H1 (cell line): ENCODE results near the gene ASAP3. TPM values are rescaled to one million over a fixed set of nuclear protein-coding genes. Genes with fewer than 3 reads are reported as not detected.

ENCODE experiments used
- CTCF ChIA-PET: fragments of 300-600 bp; sonication (Branson Sonifier 250); formaldehyde crosslinking; loops from one replicate; lab custom pipeline; 2021; ENCODE audit not compliant: partially characterized antibody; lab: Charles Lee
- POLR2A ChIA-PET: fragments of 300-600 bp; sonication (Branson Sonifier 250); formaldehyde crosslinking; loops from one replicate; lab custom pipeline; 2021; ENCODE audit warnings: inconsistent platforms; ENCODE audit not compliant: partially characterized antibody; lab: Charles Lee
- DNase-seq, 2 experiments: peaks; one replicate each; pipeline versions ENCODE4 v3.0.0 to v3.0.0-alpha.2; 2010 to 2022; ENCODE audit warnings: low spot score in 2 of 2, low read depth in 1 of 2, mixed read lengths in 1 of 2
- FAIRE-seq: peaks from 2 replicates; lab custom pipeline; 2011; peaks lifted over from hg19 to GRCh38; lab: Jason Lieb, UNC
- H2AFZ ChIP-seq: 2 replicates; pipeline ENCODE4 v1.8.1; 2012; ENCODE audit warnings: low read length, inconsistent platforms
- H2AK5ac ChIP-seq: 2 replicates; pipeline ENCODE4 v1.6.1; 2013; ENCODE audit warnings: low read depth, low read length
- H2BK120ac ChIP-seq: replicated peaks from 2 replicates; pipeline ENCODE3; 2013; ENCODE audit warnings: low read depth, low read length, inconsistent platforms
- H2BK12ac ChIP-seq: 2 replicates; pipeline ENCODE4 v1.6.1; 2013; ENCODE audit warnings: low read depth, low read length
- H2BK15ac ChIP-seq: 2 replicates; pipeline ENCODE4 v1.6.1; 2013; ENCODE audit warnings: low read length
- H2BK20ac ChIP-seq: 2 replicates; pipeline ENCODE4 v1.6.1; 2013; ENCODE audit warnings: low read length
- H2BK5ac ChIP-seq: 2 replicates; pipeline ENCODE4 v1.6.1; 2013; ENCODE audit warnings: low read depth, low read length
- H3K14ac ChIP-seq: 2 replicates; pipeline ENCODE4 v1.6.1; 2013; ENCODE audit warnings: inconsistent platforms; ENCODE audit not compliant: insufficient read length
- H3K18ac ChIP-seq: 2 replicates; pipeline ENCODE4 v1.6.1; 2013; ENCODE audit warnings: low read length; ENCODE audit errors: extremely low read depth
- H3K23ac ChIP-seq: 2 replicates; pipeline ENCODE4 v1.6.1; 2013; ENCODE audit warnings: inconsistent platforms; ENCODE audit not compliant: insufficient read length
- H3K23me2 ChIP-seq: 2 replicates; pipeline ENCODE4 v1.6.1; 2013; ENCODE audit warnings: low read depth, low read length
- H3K27ac ChIP-seq: 2 replicates; pipeline ENCODE4 v1.6.1; 2011; ENCODE audit warnings: low read depth, low read length, inconsistent platforms
- H3K27me3 ChIP-seq, 4 experiments: replicated peaks in 1 of 4; 1 replicate in 1 of 4; 2 replicates in 3 of 4; pipeline versions ENCODE4 v1.6.1 to v1.8.1; 2011 to 2013; ENCODE audit warnings: low read length in 3 of 4, mild to moderate bottlenecking in 3 of 4, inconsistent platforms in 2 of 4, mixed read lengths in 2 of 4, moderate library complexity in 1 of 4; ENCODE audit not compliant: control insufficient read depth in 3 of 4, insufficient read depth in 3 of 4; ENCODE audit errors: extremely low read depth in 1 of 4
- H3K36me3 ChIP-seq, 4 experiments: 2 replicates each; pipeline versions ENCODE4 v1.6.1 to v1.8.1; 2011 to 2013; ENCODE audit warnings: mild to moderate bottlenecking in 4 of 4, low read length in 3 of 4, moderate library complexity in 2 of 4, control low read depth in 1 of 4, inconsistent platforms in 1 of 4; ENCODE audit not compliant: insufficient read depth in 4 of 4, control insufficient read depth in 2 of 4
- H3K4ac ChIP-seq: replicated peaks from 2 replicates; pipeline ENCODE3; 2013; ENCODE audit warnings: low read length, low read depth, mixed read lengths, inconsistent platforms; ENCODE audit not compliant: insufficient read length
- H3K4me1 ChIP-seq, 4 experiments: replicated peaks in 1 of 4; 1 replicate in 1 of 4; 2 replicates in 3 of 4; pipeline versions ENCODE4 v1.6.1 to v1.8.1; 2011 to 2013; ENCODE audit warnings: low read length in 3 of 4, inconsistent platforms in 2 of 4, mixed read lengths in 1 of 4; ENCODE audit not compliant: insufficient read depth in 4 of 4, control insufficient read depth in 3 of 4
- H3K4me2 ChIP-seq, 2 experiments: 2 replicates each; pipeline versions ENCODE4 v1.6.1 to v1.8.1; 2011 to 2013; ENCODE audit warnings: low read depth in 2 of 2, low read length in 2 of 2, control low read depth in 1 of 2, inconsistent platforms in 1 of 2, mild to moderate bottlenecking in 1 of 2; ENCODE audit not compliant: insufficient read depth in 1 of 2
- H3K4me3 ChIP-seq, 4 experiments: fragments of 200-600, 300-600 bp in 1 of 4; sonication (generic), shearing (Covaris generic), sonication (Bioruptor Twin) in 1 of 4; 2 replicates each; pipeline versions ENCODE4 v1.5.1 to v1.8.1; 2011 to 2016; ENCODE audit warnings: low read length in 4 of 4, low read depth in 3 of 4, control low read depth in 2 of 4, inconsistent platforms in 2 of 4, mild to moderate bottlenecking in 2 of 4, mixed read lengths in 1 of 4, moderate library complexity in 1 of 4; ENCODE audit not compliant: insufficient read depth in 2 of 4; ENCODE audit errors: extremely low read depth in 1 of 4
- H3K56ac ChIP-seq: replicated peaks from 2 replicates; pipeline ENCODE3; 2013; ENCODE audit warnings: low read depth, mild to moderate bottlenecking, mixed read lengths, low read length, inconsistent platforms; ENCODE audit not compliant: insufficient read length
- H3K79me1 ChIP-seq: 2 replicates; pipeline ENCODE4 v1.6.1; 2013; ENCODE audit warnings: low read depth, low read length, control low read depth
- H3K79me2 ChIP-seq, 2 experiments: 2 replicates each; pipeline versions ENCODE4 v1.6.1 to v1.8.1; 2012 to 2013; ENCODE audit warnings: low read length in 2 of 2, mild to moderate bottlenecking in 2 of 2, inconsistent platforms in 1 of 2; ENCODE audit not compliant: insufficient read depth in 2 of 2, control insufficient read depth in 1 of 2
- H3K9ac ChIP-seq, 4 experiments: replicated peaks in 1 of 4; 1 replicate in 1 of 4; 2 replicates in 3 of 4; pipeline versions ENCODE4 v1.6.1 to v1.8.1; 2011 to 2013; ENCODE audit warnings: low read depth in 3 of 4, low read length in 3 of 4, control low read depth in 2 of 4, mild to moderate bottlenecking in 2 of 4, moderate library complexity in 2 of 4, inconsistent platforms in 1 of 4; ENCODE audit errors: extremely low read depth in 1 of 4
- H3K9me3 ChIP-seq, 2 experiments: 2 replicates each; pipeline versions ENCODE4 v1.6.1 to v1.8.1; 2012 to 2013; ENCODE audit warnings: mild to moderate bottlenecking in 2 of 2, moderate library complexity in 2 of 2, control low read depth in 1 of 2, inconsistent platforms in 1 of 2, low read depth in 1 of 2, low read length in 1 of 2, mixed read lengths in 1 of 2; ENCODE audit not compliant: insufficient read depth in 2 of 2
- H4K20me1 ChIP-seq, 2 experiments: replicated peaks in 1 of 2; 2 replicates each; pipeline versions ENCODE3 to v1.8.1; 2011 to 2013; ENCODE audit warnings: inconsistent platforms in 2 of 2, low read length in 2 of 2, mild to moderate bottlenecking in 1 of 2; ENCODE audit not compliant: insufficient read depth in 2 of 2, control insufficient read depth in 1 of 2
- H4K5ac ChIP-seq: 2 replicates; pipeline ENCODE4 v1.6.1; 2013; ENCODE audit warnings: low read length, low read depth, mixed read lengths, inconsistent platforms; ENCODE audit not compliant: insufficient read length
- H4K8ac ChIP-seq: 2 replicates; pipeline ENCODE4 v1.8.0; 2013; ENCODE audit warnings: mild to moderate bottlenecking, moderate library complexity, low read length, inconsistent platforms; ENCODE audit not compliant: insufficient read depth; ENCODE audit errors: extremely low read depth
- H4K91ac ChIP-seq: replicated peaks from 2 replicates; pipeline ENCODE3; 2013; ENCODE audit warnings: low read length, mixed read lengths, inconsistent platforms; ENCODE audit not compliant: insufficient read length
- BCL11A ChIP-seq, 2 experiments: IDR thresholded peaks; one replicate each; pipeline ENCODE4 v1.6.1; 2011; ENCODE audit warnings: low read depth in 2 of 2, low read length in 2 of 2, mild to moderate bottlenecking in 2 of 2
- WGBS, 2 experiments: shearing (Covaris generic) in 1 of 2; methylation state at CpG; one replicate each; pipeline versions ENCODE4 v1.1.6 to v1.1.7; 2013 to 2015; ENCODE audit warnings: low lambda C conversion rate in 2 of 2, mixed read lengths in 2 of 2, inconsistent platforms in 1 of 2, low coverage in 1 of 2, missing lambda C conversion rate in 1 of 2; ENCODE audit not compliant: insufficient replicate concordance in 2 of 2, insufficient coverage in 1 of 2, insufficient read length in 1 of 2; ENCODE audit errors: extremely low coverage in 1 of 2, missing lambda C conversion rate in 1 of 2; 5-methylcytosine and 5-hydroxymethylcytosine counted together
- polyA plus RNA-seq, 7 experiments: library from polyadenylated mRNA; depleted of rRNA in 3 of 7; stranded (reverse) in 5 of 7; unstranded in 2 of 7; fragments of >200 nt in 5 of 7; fragments of 200-250 nt in 2 of 7; gene quantifications; 1 replicate in 5 of 7; 2 replicates in 1 of 7; 4 replicates in 1 of 7; pipeline versions ENCODE4 v1.2.1 to v1.2.3, GENCODE V29; 2011 to 2013; ENCODE audit warnings: missing spikeins in 2 of 7, mixed read lengths in 2 of 7
- total RNA-seq: library from RNA; stranded (reverse); fragmentation: NEBNext Ultra II Directional; extraction: Animal tissue kit (Norgen Biotek cat#: 25700); gene quantifications from 2 replicates; pipeline ENCODE4 v1.2.1, GENCODE V29; 2021

The ASAP3 gene
- total and polyA plus RNA-seq, 2 of the 8 experiments (the other 6 are each of a cell fraction or from before 2014, with no cell fraction given), result 53.1 to 58.0 TPM

GRCh38 chr1:23533246-23534023 is 49.5 kb upstream of the ASAP3 start:
- no peak for TF ChIP-seq BCL11A (IDR thresholded peaks at IDR 0.05; ENCODE audit: low read depth in 2 of 2, low read length in 2 of 2)
- Histone ChIP-seq H3K27me3 (peaks cover 3 to 27% (median 18%) of the 10 kb centered on the region in 4 experiments), H2BK12ac (no peak overlapping the region; the same call in 1 of the 2 replicates), H3K79me1 (no peaks in the 10 kb centered on the region), H4K8ac (no peak overlapping the region), H3K23me2 (peaks cover 9% of the 10 kb centered on the region; the same call in 1 of the 2 replicates), H3K4me2 (no peak overlapping the region), H3K18ac (no peak overlapping the region), H3K56ac (no peak overlapping the region), H4K20me1 (peaks cover 0 to 5% of the 10 kb centered on the region in 2 experiments), H3K14ac (no peak overlapping the region), H2BK5ac (no peak overlapping the region), H3K4ac (no peak overlapping the region), H3K27ac (no peak overlapping the region), H4K5ac (no peak overlapping the region), H3K9ac (no peak overlapping the region), H2BK20ac (no peak overlapping the region), H3K36me3 (no peaks in the 10 kb centered on the region), H3K23ac (no peak overlapping the region), H4K91ac (no peak overlapping the region), H2BK120ac (no peak overlapping the region), H3K79me2 (peaks cover 0 to 3% of the 10 kb centered on the region in 2 experiments; a peak in 1 of 4 replicates), H2AK5ac (no peak overlapping the region), H3K4me3 (no peak overlapping the region), H3K9me3 (no peaks in the 10 kb centered on the region), H2BK15ac (no peak overlapping the region; the same call in 1 of the 2 replicates), H2AFZ (no peak overlapping the region), H3K4me1 (peaks cover 2 to 8% (median 7%) of the 10 kb centered on the region in 4 experiments; a peak in 5 of 7 replicates)
- ChIA-PET CTCF (interaction anchor here (0.8 to 16.2 kb wide), 4 partner anchors 18 to 111 kb away, joined by 4 to 230 read pairs (median 34); no protein-coding TSS in a partner anchor), POLR2A (no interaction called here)
- 90% methylated on average over 6 of the region's 6 CpGs; no CpG with 5 or more reads in 1 of the 2 experiments for WGBS, 2 experiments
- DNase-seq (no peak), FAIRE-seq (no peak)
